PC-9 (cell line): Measurements from ENCODE around the gene SMAD5. TPM values are rescaled to one million over a fixed set of nuclear protein-coding genes. Genes with fewer than 3 reads are reported as not detected.

Experiments
- BruUV-seq: library from RNA; stranded (reverse); fragments of 400-500 nt; replicated peaks from 2 replicates; lab custom pipeline; 2021; lab: Mats Ljungman, UMichigan
- CTCF ChIA-PET: fragments of 300-600 bp; sonication (Branson Sonifier 250); formaldehyde crosslinking; loops from one replicate; lab custom pipeline; 2022; ENCODE audit warnings: antibody characterized with exemption; lab: Charles Lee
- POLR2A ChIA-PET: fragments of 300-600 bp; sonication (Branson Sonifier 250); formaldehyde crosslinking; loops from one replicate; lab custom pipeline; 2022; ENCODE audit warnings: antibody characterized with exemption; ENCODE audit not compliant: unreplicated experiment; lab: Charles Lee
- DNase-seq, 2 experiments: peaks; one replicate each; pipeline versions ENCODE4 v3.0.0 to v3.0.0-alpha.2; 2015 to 2022; ENCODE audit warnings: mixed read lengths in 1 of 2
- H2AFZ ChIP-seq: fragments of 200-600 bp; sonication (generic); 2 replicates; pipeline ENCODE4 v1.8.1; 2017; ENCODE audit warnings: antibody characterized with exemption
- H3F3A ChIP-seq: fragments of 200-600 bp; sonication (generic); 2 replicates; pipeline ENCODE4 v1.8.1; 2017; ENCODE audit warnings: antibody characterized with exemption, mild to moderate bottlenecking, low read depth; ENCODE audit not compliant: insufficient read depth
- H3K27ac ChIP-seq: fragments of 200-600 bp; sonication (generic); 2 replicates; pipeline ENCODE4 v1.6.1; 2016; ENCODE audit warnings: mixed run types
- H3K27me3 ChIP-seq: fragments of 200-600 bp; sonication (generic); 2 replicates; pipeline ENCODE4 v1.6.1; 2016; ENCODE audit warnings: low read depth, mixed run types; ENCODE audit not compliant: insufficient read depth
- H3K36me3 ChIP-seq: fragments of 200-600 bp; sonication (generic); 2 replicates; pipeline ENCODE4 v1.6.1; 2016; ENCODE audit warnings: low read depth, mixed run types
- H3K4me1 ChIP-seq: fragments of 200-600 bp; sonication (generic); replicated peaks from 2 replicates; pipeline ENCODE4 v1.6.1; 2016; ENCODE audit warnings: mixed run types; ENCODE audit not compliant: insufficient read depth
- H3K4me2 ChIP-seq: fragments of 200-600 bp; sonication (generic); 2 replicates; pipeline ENCODE4 v1.6.1; 2017; ENCODE audit warnings: mixed run types
- H3K4me3 ChIP-seq: fragments of 200-600 bp; sonication (generic); 2 replicates; pipeline ENCODE4 v1.6.1; 2016; ENCODE audit warnings: mixed run types
- H3K79me2 ChIP-seq: fragments of 200-600 bp; sonication (generic); 2 replicates; pipeline ENCODE4 v1.6.1; 2017; ENCODE audit warnings: low read depth, mixed run types
- H3K9me2 ChIP-seq: fragments of 200-600 bp; sonication (generic); 2 replicates; pipeline ENCODE4 v1.8.1; 2017; ENCODE audit warnings: mild to moderate bottlenecking; ENCODE audit not compliant: insufficient read depth
- H3K9me3 ChIP-seq: fragments of 200-600 bp; sonication (generic); 2 replicates; pipeline ENCODE4 v1.8.1; 2016; ENCODE audit warnings: low read depth; ENCODE audit not compliant: insufficient read depth
- H4K20me1 ChIP-seq: fragments of 200-600 bp; sonication (generic); 2 replicates; pipeline ENCODE4 v1.8.1; 2017; ENCODE audit not compliant: insufficient read depth
- EZH2 ChIP-seq: fragments of 200-600 bp; sonication (generic); IDR thresholded peaks from 2 replicates; pipeline ENCODE4 v1.8.0; 2017; ENCODE audit warnings: antibody characterized with exemption, low read depth
- intact Hi-C: fragments of 100-400 bp; cut with micrococcal nuclease; formaldehyde crosslinking; loops from one replicate; pipeline ENCODE4 v1.10.0; 2022; ENCODE audit not compliant: unreplicated experiment
- total RNA-seq: library from RNA; stranded (reverse); gene quantifications from 2 replicates; pipeline ENCODE4 v1.2.3, GENCODE V29; 2021
- TF ChIP-seq, protein P1 (sequence below): fragments of 200-600 bp; sonication (generic); conservative IDR thresholded peaks from 2 replicates; pipeline ENCODE4 v1.6.1; 2017; ENCODE audit warnings: mixed run types, antibody characterized with exemption, mild to moderate bottlenecking, moderate library complexity

The SMAD5 gene
- total RNA-seq, 1 experiment from 2014 or later: 50.6 TPM

DNA sequence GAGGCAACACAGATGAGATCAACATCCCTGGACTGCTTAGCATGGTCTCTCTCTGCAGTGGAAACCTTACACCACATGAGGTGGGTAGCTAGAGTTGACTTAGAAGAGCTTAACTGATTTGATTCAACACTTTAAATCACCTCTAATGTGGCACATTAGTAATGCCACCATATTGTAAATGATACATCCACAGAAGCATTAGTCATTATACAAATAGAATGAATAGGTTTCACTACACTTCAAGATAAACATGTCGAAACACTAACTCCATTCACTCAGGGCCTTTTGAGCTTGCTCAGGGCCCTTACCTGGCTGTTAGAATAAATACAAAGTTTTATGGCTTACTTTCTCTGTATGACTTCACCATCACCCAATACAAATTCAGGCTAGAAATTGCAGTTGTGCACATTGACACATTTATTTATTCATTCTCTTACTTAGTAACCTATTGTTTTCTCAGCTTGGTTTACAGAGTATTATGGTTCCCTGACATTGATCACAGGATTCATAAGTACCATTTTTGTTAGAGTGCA is 9.3 kb upstream of the SMAD5 start:
- intact Hi-C loops: no loop called here
- DNase-seq: peak; percentile 7 to 93
- Histone ChIP-seq H3K9me3 (no peaks in the 10 kb centered on the region), H3K4me3 (no peak overlapping the region), H3K36me3 (no peaks in the 10 kb centered on the region), H4K20me1 (no peaks in the 10 kb centered on the region), H3K79me2 (no peaks in the 10 kb centered on the region), H3K4me2 (peak overlapping the region; percentile 31), H3K27ac (peak overlapping the region; percentile 63), H3K9me2 (no peaks in the 10 kb centered on the region), H3K4me1 (peaks cover 19% of the 10 kb centered on the region), H3F3A (peaks cover 20% of the 10 kb centered on the region), H2AFZ (no peak overlapping the region), H3K27me3 (peaks cover under 1% of the 10 kb centered on the region; the same call in 1 of the 2 replicates)
- POLR2A ChIA-PET: no interaction called here
- TF ChIP-seq, protein P1, sequence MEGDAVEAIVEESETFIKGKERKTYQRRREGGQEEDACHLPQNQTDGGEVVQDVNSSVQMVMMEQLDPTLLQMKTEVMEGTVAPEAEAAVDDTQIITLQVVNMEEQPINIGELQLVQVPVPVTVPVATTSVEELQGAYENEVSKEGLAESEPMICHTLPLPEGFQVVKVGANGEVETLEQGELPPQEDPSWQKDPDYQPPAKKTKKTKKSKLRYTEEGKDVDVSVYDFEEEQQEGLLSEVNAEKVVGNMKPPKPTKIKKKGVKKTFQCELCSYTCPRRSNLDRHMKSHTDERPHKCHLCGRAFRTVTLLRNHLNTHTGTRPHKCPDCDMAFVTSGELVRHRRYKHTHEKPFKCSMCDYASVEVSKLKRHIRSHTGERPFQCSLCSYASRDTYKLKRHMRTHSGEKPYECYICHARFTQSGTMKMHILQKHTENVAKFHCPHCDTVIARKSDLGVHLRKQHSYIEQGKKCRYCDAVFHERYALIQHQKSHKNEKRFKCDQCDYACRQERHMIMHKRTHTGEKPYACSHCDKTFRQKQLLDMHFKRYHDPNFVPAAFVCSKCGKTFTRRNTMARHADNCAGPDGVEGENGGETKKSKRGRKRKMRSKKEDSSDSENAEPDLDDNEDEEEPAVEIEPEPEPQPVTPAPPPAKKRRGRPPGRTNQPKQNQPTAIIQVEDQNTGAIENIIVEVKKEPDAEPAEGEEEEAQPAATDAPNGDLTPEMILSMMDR: no peak
- TF ChIP-seq EZH2: no peak
- no TSS peak for BruUV-seq
- CTCF ChIA-PET: no interaction called here

DNA sequence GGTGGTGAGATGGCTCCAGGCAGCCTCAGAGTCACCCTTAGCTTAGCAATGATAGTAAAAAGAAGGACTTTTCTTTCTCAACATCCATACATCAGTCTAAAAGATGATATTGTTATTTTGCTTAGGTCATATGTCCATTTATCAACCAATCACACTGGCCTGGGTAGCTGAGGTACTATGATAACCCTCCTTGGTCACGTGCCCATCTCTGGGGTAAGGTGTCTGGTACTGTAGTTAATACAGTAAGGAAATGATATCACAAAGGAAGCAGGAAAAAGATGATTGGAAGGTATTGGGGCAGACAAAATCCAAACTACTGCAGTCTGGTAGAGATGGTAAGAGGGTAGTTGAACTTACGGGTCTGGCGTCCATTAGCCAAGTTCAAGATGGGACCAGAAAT is 5.1 kb upstream of the SMAD5 start:
- Histone ChIP-seq H3K4me3 (no peak overlapping the region), H3K9me3 (no peaks in the 10 kb centered on the region), H4K20me1 (no peaks in the 10 kb centered on the region), H3K9me2 (no peaks in the 10 kb centered on the region), H3K27me3 (no peaks in the 10 kb centered on the region), H3K4me1 (peaks cover 24% of the 10 kb centered on the region), H3K4me2 (no peak overlapping the region), H3K79me2 (no peaks in the 10 kb centered on the region), H2AFZ (no peak overlapping the region), H3F3A (peaks cover 20% of the 10 kb centered on the region), H3K27ac (no peak overlapping the region), H3K36me3 (no peaks in the 10 kb centered on the region)
- TF ChIP-seq, protein P1: no peak
- no peak for TF ChIP-seq EZH2
- POLR2A ChIA-PET: no interaction called here
- no TSS peak for BruUV-seq
- DNase-seq: no peak
- intact Hi-C loops: no loop called here
- CTCF ChIA-PET: no interaction called here

DNA sequence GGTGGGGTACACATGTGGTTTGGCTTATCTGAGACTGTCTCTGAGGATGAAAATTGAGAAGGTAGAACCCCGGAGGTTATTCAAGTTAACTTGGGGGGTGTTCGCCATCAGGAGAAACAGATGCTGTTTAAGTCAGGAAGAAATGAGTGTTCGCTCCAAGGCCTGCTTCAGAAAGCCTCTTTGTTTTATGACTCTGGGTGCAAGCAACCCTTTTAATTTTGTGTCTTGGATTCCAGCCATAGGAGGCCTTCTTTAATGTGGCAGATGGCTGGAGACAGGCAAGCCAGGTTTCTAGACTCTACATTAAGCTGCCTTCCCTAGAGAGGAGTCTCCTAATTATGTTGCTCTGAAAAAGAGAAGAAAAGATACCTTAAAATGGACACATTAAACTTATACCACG is 4.2 kb upstream of the SMAD5 start:
- H2AFZ ChIP-seq: no peak overlapping the region
- H3K4me3 ChIP-seq: no peak overlapping the region
- intact Hi-C loops: no loop called here
- BruUV-seq: no TSS peak
- ChIA-PET POLR2A (interaction anchor here (0.7 kb wide), 1 partner anchor 671 kb away, joined by 3 read pairs; no protein-coding TSS in a partner anchor), CTCF (no interaction called here)
- TF ChIP-seq, protein P1: no peak
- no peak for TF ChIP-seq EZH2
- no peaks in the 10 kb centered on the region for H3K27me3 ChIP-seq
- H3K27ac ChIP-seq: no peak overlapping the region
- H3K9me2 ChIP-seq: no peaks in the 10 kb centered on the region
- peaks cover 7% of the 10 kb centered on the region; the same call in 1 of the 2 replicates for H3K79me2 ChIP-seq
- no peaks in the 10 kb centered on the region for H4K20me1 ChIP-seq
- no peak for DNase-seq
- peaks cover 17% of the 10 kb centered on the region for H3K4me1 ChIP-seq
- H3F3A ChIP-seq: peaks cover 20% of the 10 kb centered on the region
- no peaks in the 10 kb centered on the region for H3K9me3 ChIP-seq
- no peak overlapping the region for H3K4me2 ChIP-seq
- no peaks in the 10 kb centered on the region for H3K36me3 ChIP-seq
